Measurements from ENCODE around the gene MVB12B.
A peak's percentile ranks its signal among the peaks of the same experiment; 100 is the strongest.
"Not testable (repeated sequence)": the region's sequence is repeated elsewhere in the genome, so short reads cannot be mapped to it uniquely, and the experiment has no call there.

The MVB12B gene, protein sequence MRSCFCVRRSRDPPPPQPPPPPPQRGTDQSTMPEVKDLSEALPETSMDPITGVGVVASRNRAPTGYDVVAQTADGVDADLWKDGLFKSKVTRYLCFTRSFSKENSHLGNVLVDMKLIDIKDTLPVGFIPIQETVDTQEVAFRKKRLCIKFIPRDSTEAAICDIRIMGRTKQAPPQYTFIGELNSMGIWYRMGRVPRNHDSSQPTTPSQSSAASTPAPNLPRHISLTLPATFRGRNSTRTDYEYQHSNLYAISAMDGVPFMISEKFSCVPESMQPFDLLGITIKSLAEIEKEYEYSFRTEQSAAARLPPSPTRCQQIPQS

GRCh38 chr9:126326228-126327005, at the start of gene MVB12B:
TSS of gene MVB12B (plus strand) at chr9:126326829. CDS start at chr9:126326930, 101 bp downstream.
- peak; percentile 37 for DNase-seq (ENCODE audit: low spot score)
- no peak within 1 kb of the TSS for H3K27ac Mint-ChIP-seq
- peak within 1 kb of the TSS; percentile 69 for H3K4me3 Mint-ChIP-seq
- H3K4me1 Mint-ChIP-seq (ENCODE audit: low read depth), result peaks cover 4% of the 10 kb centered on the region
- peaks cover 55% of the 10 kb centered on the region for H3K27me3 Mint-ChIP-seq (ENCODE audit: low read depth)
- H3K36me3 Mint-ChIP-seq (ENCODE audit: low read depth), result no peaks in the 10 kb centered on the region
- H3K9me3 Mint-ChIP-seq, result peaks cover 19% of the 10 kb centered on the region

DNA sequence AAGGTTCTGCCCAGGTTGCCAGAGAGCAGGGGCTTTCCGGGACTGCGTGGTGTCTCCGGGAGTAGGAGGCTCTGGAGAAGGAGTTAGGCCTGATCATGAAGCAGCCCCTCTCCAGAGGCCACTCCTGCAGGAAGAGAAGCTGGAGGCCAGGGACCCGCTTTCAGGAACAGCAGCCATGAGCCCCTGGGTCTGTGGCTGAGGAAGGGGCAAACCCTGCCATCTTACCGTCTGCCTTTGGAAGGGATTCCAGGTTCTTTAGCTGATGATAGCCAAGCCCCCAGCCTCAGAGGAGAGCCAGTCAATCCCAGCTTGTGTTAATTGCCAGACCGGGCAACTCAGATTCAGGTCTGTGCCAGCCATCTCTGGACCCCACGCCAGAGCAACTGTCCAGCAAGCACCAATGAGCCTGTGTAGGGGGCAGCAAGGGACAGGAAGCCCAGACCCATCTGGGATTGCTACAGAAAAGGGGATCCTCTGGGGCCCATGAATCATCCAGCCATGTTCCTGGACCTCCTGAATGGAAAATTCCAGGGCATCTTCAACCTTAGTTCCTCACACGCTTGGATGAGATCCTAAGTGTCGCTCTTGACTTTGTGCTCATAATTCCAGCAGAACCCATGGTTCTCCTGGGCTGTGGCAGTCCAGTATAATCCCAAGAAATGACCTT, 42.7 kb upstream of the MVB12B start:
- Mint-ChIP-seq H3K4me3 (no peak overlapping the region), H3K9me3 (no peaks in the 10 kb centered on the region), H3K27ac (no peak overlapping the region), H3K27me3 (ENCODE audit: low read depth) (peaks cover 13% of the 10 kb centered on the region), H3K4me1 (ENCODE audit: low read depth) (no peaks in the 10 kb centered on the region), H3K36me3 (ENCODE audit: low read depth) (no peaks in the 10 kb centered on the region)
- no peak for DNase-seq (ENCODE audit: low spot score)

- H3K4me3 Mint-ChIP-seq; H3K36me3 Mint-ChIP-seq (ENCODE audit: low read depth); H3K27me3 Mint-ChIP-seq (ENCODE audit: low read depth); H3K4me1 Mint-ChIP-seq (ENCODE audit: low read depth); DNase-seq (ENCODE audit: low spot score); H3K27ac Mint-ChIP-seq; H3K9me3 Mint-ChIP-seq: not testable (repeated sequence)
Measured at GRCh38 chr9:126285652-126286051, 41.0 kb upstream of the MVB12B start.

GRCh38 chr9:126287166-126287866, 39.3 kb upstream of the MVB12B start:
- no peak overlapping the region for H3K27ac Mint-ChIP-seq
- no peak overlapping the region for H3K4me3 Mint-ChIP-seq
- H3K36me3 Mint-ChIP-seq (ENCODE audit: low read depth), result no peaks in the 10 kb centered on the region
- no peaks in the 10 kb centered on the region for H3K4me1 Mint-ChIP-seq (ENCODE audit: low read depth)
- no peaks in the 10 kb centered on the region for H3K9me3 Mint-ChIP-seq
- peaks cover 11% of the 10 kb centered on the region for H3K27me3 Mint-ChIP-seq (ENCODE audit: low read depth)
- no peak for DNase-seq (ENCODE audit: low spot score)

DNA sequence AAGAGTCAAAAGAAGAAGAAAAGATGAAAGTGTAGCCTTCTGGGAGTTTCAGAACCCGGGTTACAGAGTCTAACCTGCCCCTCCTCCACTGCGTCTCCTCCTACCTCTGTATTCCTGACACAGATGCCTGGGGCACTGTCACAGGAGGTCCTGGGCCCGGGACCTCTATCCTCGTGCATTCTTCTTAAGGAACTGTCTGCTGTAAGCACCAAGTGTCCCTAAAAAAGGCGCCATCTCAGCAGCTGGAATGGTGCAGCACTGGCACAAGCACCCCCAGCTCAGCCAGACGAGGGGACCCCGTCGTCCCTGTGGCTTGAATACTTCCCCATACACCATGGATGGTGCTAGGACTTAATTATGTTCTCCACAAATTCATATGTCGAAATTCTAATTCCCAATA, 35.8 kb upstream of the MVB12B start:
- Mint-ChIP-seq H3K9me3 (no peaks in the 10 kb centered on the region), H3K27me3 (ENCODE audit: low read depth) (peaks cover 10% of the 10 kb centered on the region), H3K4me1 (ENCODE audit: low read depth) (no peaks in the 10 kb centered on the region), H3K27ac (no peak overlapping the region), H3K4me3 (no peak overlapping the region), H3K36me3 (ENCODE audit: low read depth) (no peaks in the 10 kb centered on the region)
- no peak for DNase-seq (ENCODE audit: low spot score)

DNA sequence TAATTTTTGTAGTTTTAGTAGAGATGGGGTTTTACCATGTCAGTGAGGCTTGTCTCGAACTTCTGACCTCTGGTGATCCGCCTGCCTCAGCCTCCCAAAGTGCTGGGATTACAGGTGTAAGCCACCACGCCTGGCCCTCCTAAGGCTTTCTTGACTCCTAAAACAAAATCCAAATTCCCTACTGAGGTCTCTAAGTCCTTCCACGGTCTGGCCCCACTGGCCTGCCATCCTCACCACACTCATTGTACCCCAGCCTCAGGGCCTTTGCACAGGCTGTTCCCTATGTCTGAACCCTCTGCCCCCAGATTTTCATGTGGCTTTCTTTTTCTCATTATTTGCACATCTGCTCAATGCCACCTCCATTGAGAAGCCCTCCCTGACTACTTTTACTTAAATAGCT, 34.7 kb upstream of the MVB12B start:
- Mint-ChIP-seq H3K36me3 (ENCODE audit: low read depth) (no peaks in the 10 kb centered on the region), H3K4me1 (ENCODE audit: low read depth) (no peaks in the 10 kb centered on the region), H3K27ac (no peak overlapping the region), H3K9me3 (no peaks in the 10 kb centered on the region), H3K27me3 (ENCODE audit: low read depth) (peaks cover 12% of the 10 kb centered on the region), H3K4me3 (no peak overlapping the region)
- no peak for DNase-seq (ENCODE audit: low spot score)

GRCh38 chr9:126292736-126293521, 33.7 kb upstream of the MVB12B start:
- H3K9me3 Mint-ChIP-seq, result no peaks in the 10 kb centered on the region
- H3K27ac Mint-ChIP-seq, result no peak overlapping the region
- peaks cover 12% of the 10 kb centered on the region for H3K27me3 Mint-ChIP-seq (ENCODE audit: low read depth)
- H3K36me3 Mint-ChIP-seq (ENCODE audit: low read depth), result no peaks in the 10 kb centered on the region
- H3K4me3 Mint-ChIP-seq, result no peak overlapping the region
- no peaks in the 10 kb centered on the region for H3K4me1 Mint-ChIP-seq (ENCODE audit: low read depth)
- no peak for DNase-seq (ENCODE audit: low spot score)

DNA sequence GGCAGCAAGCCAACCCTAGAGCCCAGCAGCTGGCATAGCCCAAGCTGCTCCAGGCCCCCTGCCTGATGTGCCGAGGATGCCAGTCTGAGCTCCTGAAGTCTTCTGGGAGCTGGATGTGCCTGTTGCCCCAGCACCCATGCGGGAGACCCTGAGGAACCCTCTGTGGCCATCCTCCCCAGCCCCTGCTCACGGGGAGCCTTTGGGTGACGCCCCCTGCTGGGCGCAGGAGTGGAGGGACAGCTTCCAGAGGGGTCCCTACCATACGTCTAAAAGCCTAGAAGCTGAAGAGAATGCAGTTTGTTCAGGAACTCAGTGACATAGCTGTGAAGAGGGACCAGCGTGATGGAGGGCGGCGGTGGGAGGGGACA, 33.1 kb upstream of the MVB12B start:
- Mint-ChIP-seq H3K27ac (no peak overlapping the region), H3K4me1 (ENCODE audit: low read depth) (no peaks in the 10 kb centered on the region), H3K36me3 (ENCODE audit: low read depth) (no peaks in the 10 kb centered on the region), H3K27me3 (ENCODE audit: low read depth) (peaks cover 12% of the 10 kb centered on the region), H3K9me3 (no peaks in the 10 kb centered on the region), H3K4me3 (no peak overlapping the region)
- DNase-seq (ENCODE audit: low spot score), result no peak

- peaks cover 12% of the 10 kb centered on the region for H3K27me3 Mint-ChIP-seq (ENCODE audit: low read depth)
- H3K4me3 Mint-ChIP-seq, result no peak overlapping the region
- no peaks in the 10 kb centered on the region for H3K9me3 Mint-ChIP-seq
- H3K36me3 Mint-ChIP-seq (ENCODE audit: low read depth), result no peaks in the 10 kb centered on the region
- no peak for DNase-seq (ENCODE audit: low spot score)
- no peaks in the 10 kb centered on the region for H3K4me1 Mint-ChIP-seq (ENCODE audit: low read depth)
- H3K27ac Mint-ChIP-seq, result no peak overlapping the region
Measured at GRCh38 chr9:126294331-126295081, 32.1 kb upstream of the MVB12B start.

GRCh38 chr9:126295082-126295477, 31.5 kb upstream of the MVB12B start:
- peaks cover 13% of the 10 kb centered on the region for H3K27me3 Mint-ChIP-seq (ENCODE audit: low read depth)
- H3K27ac Mint-ChIP-seq, result no peak overlapping the region
- no peak for DNase-seq (ENCODE audit: low spot score)
- H3K4me3 Mint-ChIP-seq, result no peak overlapping the region
- no peaks in the 10 kb centered on the region for H3K4me1 Mint-ChIP-seq (ENCODE audit: low read depth)
- no peaks in the 10 kb centered on the region for H3K36me3 Mint-ChIP-seq (ENCODE audit: low read depth)
- no peaks in the 10 kb centered on the region for H3K9me3 Mint-ChIP-seq

DNA sequence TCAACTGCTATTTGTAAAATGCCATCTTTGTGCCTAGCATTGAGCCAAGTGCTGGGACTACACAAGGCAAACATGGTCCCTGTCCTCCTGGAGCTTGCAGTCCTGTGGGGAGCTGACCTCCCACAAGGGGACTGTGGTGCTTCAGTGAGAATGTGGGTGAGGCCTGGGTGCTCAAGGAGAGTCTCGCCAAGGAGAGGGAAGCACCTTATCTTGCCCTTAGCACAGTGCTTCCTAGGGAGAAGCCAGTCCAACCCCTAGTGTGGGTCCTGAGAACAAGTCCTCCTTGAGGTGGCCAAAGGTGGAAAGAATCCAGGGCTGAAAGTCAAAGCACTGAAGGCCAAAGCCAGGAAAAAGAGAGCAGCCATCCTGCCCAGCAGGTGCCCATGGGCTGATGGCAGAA, 31.1 kb upstream of the MVB12B start:
- Mint-ChIP-seq H3K36me3 (ENCODE audit: low read depth) (no peaks in the 10 kb centered on the region), H3K4me3 (no peak overlapping the region), H3K4me1 (ENCODE audit: low read depth) (no peaks in the 10 kb centered on the region), H3K27me3 (ENCODE audit: low read depth) (peaks cover 13% of the 10 kb centered on the region), H3K27ac (no peak overlapping the region), H3K9me3 (no peaks in the 10 kb centered on the region)
- no peak for DNase-seq (ENCODE audit: low spot score)

DNA sequence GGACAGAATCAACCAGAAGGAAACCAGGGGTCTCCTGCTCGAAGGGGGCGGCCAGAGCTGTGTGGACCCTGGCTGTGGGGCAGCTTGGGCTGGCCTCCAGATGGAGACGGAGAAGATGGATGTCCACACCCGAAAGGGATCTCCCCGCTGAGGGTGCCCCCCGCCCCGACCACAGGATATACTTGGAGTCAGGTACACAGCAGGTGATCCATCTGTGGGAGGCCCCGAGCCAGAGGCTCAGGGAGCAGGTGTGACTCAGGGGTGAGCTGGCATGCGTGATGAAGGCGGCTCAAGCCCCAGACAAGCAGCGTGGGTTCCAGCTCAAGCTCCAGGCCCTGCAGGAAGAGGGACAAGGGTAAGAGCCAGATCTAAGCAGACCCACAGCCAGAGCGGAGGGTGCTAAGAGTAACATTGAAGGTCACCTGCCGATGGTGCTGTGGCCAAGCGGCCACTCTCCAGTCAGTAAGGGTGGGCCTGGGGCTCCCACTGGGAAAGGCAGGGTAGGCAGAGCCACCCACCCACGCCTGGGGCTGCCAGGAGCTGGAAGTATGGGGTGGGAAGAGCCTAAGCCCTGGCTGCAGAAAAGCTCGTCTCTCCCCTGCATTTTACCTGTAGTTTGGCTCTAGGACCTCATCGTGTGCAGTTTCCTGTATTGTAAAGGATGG, 30.6 kb upstream of the MVB12B start:
- H3K9me3 Mint-ChIP-seq, result no peaks in the 10 kb centered on the region
- H3K27ac Mint-ChIP-seq, result no peak overlapping the region
- H3K4me3 Mint-ChIP-seq, result no peak overlapping the region
- H3K36me3 Mint-ChIP-seq (ENCODE audit: low read depth), result no peaks in the 10 kb centered on the region
- H3K4me1 Mint-ChIP-seq (ENCODE audit: low read depth), result no peaks in the 10 kb centered on the region
- DNase-seq (ENCODE audit: low spot score), result no peak
- H3K27me3 Mint-ChIP-seq (ENCODE audit: low read depth), result peaks cover 15% of the 10 kb centered on the region
